IPS DF 6.9 (cell line): ENCODE results near the gene RTL10.

ENCODE experiments used
- DNase-seq: peaks from one replicate; pipeline ENCODE4 v3.0.0-alpha.2; 2013; ENCODE audit warnings: low read depth, low spot score
- H3K27ac ChIP-seq: one replicate; pipeline ENCODE4 v1.5.1; 2013; ENCODE audit warnings: low read length, control low read depth
- H3K27me3 ChIP-seq: 2 replicates; pipeline ENCODE4 v1.6.1; 2013; ENCODE audit warnings: mild to moderate bottlenecking, low read length; ENCODE audit not compliant: control insufficient read depth, insufficient read depth
- H3K36me3 ChIP-seq: 2 replicates; pipeline ENCODE4 v1.6.1; 2013; ENCODE audit warnings: low read length; ENCODE audit not compliant: control insufficient read depth, insufficient read depth
- H3K4me1 ChIP-seq: 2 replicates; pipeline ENCODE4 v1.6.1; 2013; ENCODE audit warnings: low read length; ENCODE audit not compliant: control insufficient read depth, insufficient read depth
- H3K4me3 ChIP-seq: 2 replicates; pipeline ENCODE4 v1.5.1; 2013; ENCODE audit warnings: mild to moderate bottlenecking, low read length
- H3K9me3 ChIP-seq: 2 replicates; pipeline ENCODE4 v1.6.1; 2013; ENCODE audit warnings: low read length, inconsistent platforms; ENCODE audit not compliant: control insufficient read depth, insufficient read depth
- WGBS: extraction: QIAGEN DNeasy Blood & Tissue Kit; methylation state at CpG from one replicate; pipeline ENCODE4 v1.1.7; 2013; ENCODE audit warnings: mixed read lengths, missing lambda C conversion rate; ENCODE audit not compliant: insufficient read length, insufficient coverage; 5-methylcytosine and 5-hydroxymethylcytosine counted together

The RTL10 gene

GRCh38 chr22:19828035-19828401 lies 26.7 kb downstream of the RTL10 start:
- H3K9me3 ChIP-seq = no peaks in the 10 kb centered on the region
- no peak for DNase-seq
- WGBS = no CpG with 5 or more reads among the region's 2 CpGs
- H3K4me1 ChIP-seq = no peaks in the 10 kb centered on the region
- H3K4me3 ChIP-seq = no peak overlapping the region
- no peaks in the 10 kb centered on the region for H3K36me3 ChIP-seq
- H3K27ac ChIP-seq = no peak overlapping the region
- H3K27me3 ChIP-seq = no peaks in the 10 kb centered on the region

GRCh38 chr22:19827341-19828034 lies 27.2 kb downstream of the RTL10 start:
- Histone ChIP-seq H3K27me3 (no peaks in the 10 kb centered on the region), H3K4me1 (no peaks in the 10 kb centered on the region), H3K9me3 (no peaks in the 10 kb centered on the region), H3K27ac (no peak overlapping the region), H3K4me3 (no peak overlapping the region), H3K36me3 (no peaks in the 10 kb centered on the region)
- no peak for DNase-seq
- WGBS = no CpG with 5 or more reads among the region's 10 CpGs

- no peak for DNase-seq
- Histone ChIP-seq H3K4me1 (no peaks in the 10 kb centered on the region), H3K36me3 (no peaks in the 10 kb centered on the region), H3K9me3 (no peaks in the 10 kb centered on the region), H3K27me3 (no peaks in the 10 kb centered on the region), H3K27ac (no peak overlapping the region), H3K4me3 (no peak overlapping the region)
- WGBS = no CpG with 5 or more reads among the region's 2 CpGs
Observed at GRCh38 chr22:19826619-19826950, 28.1 kb downstream of the RTL10 start.

- no peaks in the 10 kb centered on the region for H3K36me3 ChIP-seq
Observed at GRCh38 chr22:19825904-19826618, 28.6 kb downstream of the RTL10 start.

GRCh38 chr22:19824926-19825339 lies 29.7 kb downstream of the RTL10 start:
- H3K9me3 ChIP-seq = no peaks in the 10 kb centered on the region
- no CpG with 5 or more reads among the region's 8 CpGs for WGBS
- H3K27ac ChIP-seq = no peak overlapping the region
- DNase-seq = no peak
- no peak overlapping the region for H3K4me3 ChIP-seq
- H3K4me1 ChIP-seq = no peaks in the 10 kb centered on the region
- no peaks in the 10 kb centered on the region for H3K36me3 ChIP-seq
- no peaks in the 10 kb centered on the region for H3K27me3 ChIP-seq

More at GRCh38 chr22:19825904-19826618, 28.6 kb downstream of the RTL10 start:
- no peaks in the 10 kb centered on the region for H3K27me3 ChIP-seq
- H3K27ac ChIP-seq = no peak overlapping the region
- H3K9me3 ChIP-seq = no peaks in the 10 kb centered on the region
- H3K4me1 ChIP-seq = no peaks in the 10 kb centered on the region
- DNase-seq = no peak
- no peak overlapping the region for H3K4me3 ChIP-seq
- no CpG with 5 or more reads among the region's 7 CpGs for WGBS

- no CpG with 5 or more reads among the region's 16 CpGs for WGBS
- Histone ChIP-seq H3K27ac (no peak overlapping the region), H3K36me3 (no peaks in the 10 kb centered on the region), H3K9me3 (no peaks in the 10 kb centered on the region), H3K4me1 (no peaks in the 10 kb centered on the region), H3K4me3 (no peak overlapping the region), H3K27me3 (no peaks in the 10 kb centered on the region)
- no peak for DNase-seq
Observed at GRCh38 chr22:19824212-19824925, 30.3 kb downstream of the RTL10 start.

- Histone ChIP-seq H3K4me3 (no peak overlapping the region), H3K27me3 (no peaks in the 10 kb centered on the region), H3K9me3 (no peaks in the 10 kb centered on the region), H3K36me3 (no peaks in the 10 kb centered on the region), H3K27ac (no peak overlapping the region), H3K4me1 (no peaks in the 10 kb centered on the region)
- no peak for DNase-seq
- WGBS = no CpG with 5 or more reads among the region's 9 CpGs
Observed at GRCh38 chr22:19823902-19824211, 30.8 kb downstream of the RTL10 start.

- H3K4me1 ChIP-seq = no peaks in the 10 kb centered on the region
- H3K4me3 ChIP-seq = no peak overlapping the region
- H3K27me3 ChIP-seq = no peaks in the 10 kb centered on the region
- H3K36me3 ChIP-seq = no peaks in the 10 kb centered on the region
- WGBS = no CpG with 5 or more reads among the region's 11 CpGs
- DNase-seq = no peak
- no peak overlapping the region for H3K27ac ChIP-seq
- no peaks in the 10 kb centered on the region for H3K9me3 ChIP-seq
Observed at GRCh38 chr22:19823191-19823901, 31.3 kb downstream of the RTL10 start.

GRCh38 chr22:19822301-19823117 lies 32.2 kb downstream of the RTL10 start:
- Histone ChIP-seq H3K36me3 (no peaks in the 10 kb centered on the region), H3K27me3 (no peaks in the 10 kb centered on the region), H3K4me3 (no peak overlapping the region), H3K27ac (no peak overlapping the region), H3K9me3 (no peaks in the 10 kb centered on the region), H3K4me1 (no peaks in the 10 kb centered on the region)
- DNase-seq = no peak
- no CpG with 5 or more reads among the region's 18 CpGs for WGBS
